Measurements from ENCODE around the gene LTN1.

LTN1 gene

DNA sequence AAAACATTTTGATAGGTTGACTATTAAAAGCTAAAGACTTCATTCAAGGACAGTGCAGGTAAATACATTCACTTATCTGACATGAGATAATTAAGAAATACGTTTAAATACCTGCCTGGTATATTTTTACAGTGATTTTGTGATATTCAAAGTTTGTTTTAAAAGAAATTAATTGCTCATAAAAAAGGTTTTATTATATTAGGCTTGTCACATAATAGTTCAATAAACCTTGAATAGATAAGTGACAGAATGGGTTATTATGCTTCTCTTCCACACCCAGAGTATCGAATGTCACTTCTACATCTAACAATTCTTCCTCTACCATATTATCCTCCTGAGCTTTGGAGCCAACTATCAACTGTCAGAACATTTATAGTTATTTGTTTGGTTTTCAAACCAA, 60.0 kb downstream of the LTN1 start:
- TF ChIP-seq EGR1 (IDR thresholded peaks at IDR 0.05) (no peak), NFIC (IDR thresholded peaks at IDR 0.05) (no peak), CEBPB (IDR thresholded peaks at IDR 0.05) (no peak), EP300 (IDR thresholded peaks at IDR 0.05; ENCODE audit: borderline replicate concordance) (no peak), RAD21 (IDR thresholded peaks at IDR 0.05; ENCODE audit: low read depth) (no peak), TAF1 (IDR thresholded peaks at IDR 0.05; ENCODE audit: low read depth) (no peak), CREB1 (IDR thresholded peaks at IDR 0.05; ENCODE audit: low read depth) (no peak), ZBTB7A (IDR thresholded peaks at IDR 0.05; ENCODE audit: low read depth) (no peak), YY1 (IDR thresholded peaks at IDR 0.05; ENCODE audit: low read depth) (no peak), FOXM1 (IDR thresholded peaks at IDR 0.05; ENCODE audit: borderline replicate concordance, low read depth) (no peak), TCF12 (IDR thresholded peaks at IDR 0.05; ENCODE audit: low read depth) (no peak), TEAD4 (IDR thresholded peaks at IDR 0.05) (no peak)
- TF ChIP-seq, protein P1, sequence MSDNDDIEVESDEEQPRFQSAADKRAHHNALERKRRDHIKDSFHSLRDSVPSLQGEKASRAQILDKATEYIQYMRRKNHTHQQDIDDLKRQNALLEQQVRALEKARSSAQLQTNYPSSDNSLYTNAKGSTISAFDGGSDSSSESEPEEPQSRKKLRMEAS (IDR thresholded peaks at IDR 0.05): no peak
- TF ChIP-seq, protein P2, sequence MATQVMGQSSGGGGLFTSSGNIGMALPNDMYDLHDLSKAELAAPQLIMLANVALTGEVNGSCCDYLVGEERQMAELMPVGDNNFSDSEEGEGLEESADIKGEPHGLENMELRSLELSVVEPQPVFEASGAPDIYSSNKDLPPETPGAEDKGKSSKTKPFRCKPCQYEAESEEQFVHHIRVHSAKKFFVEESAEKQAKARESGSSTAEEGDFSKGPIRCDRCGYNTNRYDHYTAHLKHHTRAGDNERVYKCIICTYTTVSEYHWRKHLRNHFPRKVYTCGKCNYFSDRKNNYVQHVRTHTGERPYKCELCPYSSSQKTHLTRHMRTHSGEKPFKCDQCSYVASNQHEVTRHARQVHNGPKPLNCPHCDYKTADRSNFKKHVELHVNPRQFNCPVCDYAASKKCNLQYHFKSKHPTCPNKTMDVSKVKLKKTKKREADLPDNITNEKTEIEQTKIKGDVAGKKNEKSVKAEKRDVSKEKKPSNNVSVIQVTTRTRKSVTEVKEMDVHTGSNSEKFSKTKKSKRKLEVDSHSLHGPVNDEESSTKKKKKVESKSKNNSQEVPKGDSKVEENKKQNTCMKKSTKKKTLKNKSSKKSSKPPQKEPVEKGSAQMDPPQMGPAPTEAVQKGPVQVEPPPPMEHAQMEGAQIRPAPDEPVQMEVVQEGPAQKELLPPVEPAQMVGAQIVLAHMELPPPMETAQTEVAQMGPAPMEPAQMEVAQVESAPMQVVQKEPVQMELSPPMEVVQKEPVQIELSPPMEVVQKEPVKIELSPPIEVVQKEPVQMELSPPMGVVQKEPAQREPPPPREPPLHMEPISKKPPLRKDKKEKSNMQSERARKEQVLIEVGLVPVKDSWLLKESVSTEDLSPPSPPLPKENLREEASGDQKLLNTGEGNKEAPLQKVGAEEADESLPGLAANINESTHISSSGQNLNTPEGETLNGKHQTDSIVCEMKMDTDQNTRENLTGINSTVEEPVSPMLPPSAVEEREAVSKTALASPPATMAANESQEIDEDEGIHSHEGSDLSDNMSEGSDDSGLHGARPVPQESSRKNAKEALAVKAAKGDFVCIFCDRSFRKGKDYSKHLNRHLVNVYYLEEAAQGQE (IDR thresholded peaks at IDR 0.05; ENCODE audit: low read depth): no peak
- TF ChIP-seq, protein P3, sequence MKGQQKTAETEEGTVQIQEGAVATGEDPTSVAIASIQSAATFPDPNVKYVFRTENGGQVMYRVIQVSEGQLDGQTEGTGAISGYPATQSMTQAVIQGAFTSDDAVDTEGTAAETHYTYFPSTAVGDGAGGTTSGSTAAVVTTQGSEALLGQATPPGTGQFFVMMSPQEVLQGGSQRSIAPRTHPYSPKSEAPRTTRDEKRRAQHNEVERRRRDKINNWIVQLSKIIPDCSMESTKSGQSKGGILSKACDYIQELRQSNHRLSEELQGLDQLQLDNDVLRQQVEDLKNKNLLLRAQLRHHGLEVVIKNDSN (IDR thresholded peaks at IDR 0.05): no peak

DNA sequence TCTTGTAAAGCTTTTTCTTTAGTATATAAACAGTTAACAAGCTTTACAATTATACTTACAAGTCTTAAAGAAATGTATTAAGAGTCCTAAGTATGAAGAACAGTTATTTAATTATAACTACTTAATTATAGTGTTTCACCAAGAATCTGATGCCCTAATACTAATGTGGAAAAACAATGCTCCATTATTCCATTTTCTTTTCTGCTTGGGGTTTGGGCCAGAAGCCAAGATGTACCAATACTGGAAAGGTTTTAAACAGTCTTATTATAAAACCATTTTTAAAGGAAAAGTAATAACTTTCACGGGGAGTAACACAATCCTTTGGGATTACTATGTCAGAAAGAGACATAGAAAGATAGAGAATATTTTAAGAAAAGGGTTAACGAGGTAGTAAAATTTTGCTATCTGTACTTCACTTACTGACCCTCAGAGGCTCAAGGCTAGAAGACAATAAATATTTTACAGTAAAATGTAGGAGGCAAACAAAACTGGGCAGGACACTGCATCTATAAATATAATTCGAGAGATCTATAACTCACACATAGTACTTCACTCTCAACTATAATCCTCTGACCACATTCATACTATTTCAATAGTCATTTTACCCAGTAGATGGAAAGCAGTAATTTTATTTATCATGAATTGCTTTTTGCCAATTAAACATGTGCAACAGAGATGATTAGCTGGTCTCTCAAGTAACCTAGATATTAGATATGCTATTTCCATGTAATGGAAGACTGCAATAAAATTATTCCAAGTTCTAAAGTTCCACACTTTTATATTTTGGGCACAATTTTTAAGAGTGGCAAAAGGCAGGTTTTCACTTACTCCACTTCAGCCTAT, 63.9 kb downstream of the LTN1 start:
- TF ChIP-seq CREB1 (IDR thresholded peaks at IDR 0.05; ENCODE audit: low read depth) (no peak), RAD21 (IDR thresholded peaks at IDR 0.05; ENCODE audit: low read depth) (no peak), TCF12 (IDR thresholded peaks at IDR 0.05; ENCODE audit: low read depth) (no peak), FOXM1 (IDR thresholded peaks at IDR 0.05; ENCODE audit: borderline replicate concordance, low read depth) (no peak), EP300 (IDR thresholded peaks at IDR 0.05; ENCODE audit: borderline replicate concordance) (no peak), NFIC (IDR thresholded peaks at IDR 0.05) (no peak), YY1 (IDR thresholded peaks at IDR 0.05; ENCODE audit: low read depth) (no peak), ZBTB7A (IDR thresholded peaks at IDR 0.05; ENCODE audit: low read depth) (no peak), CEBPB (IDR thresholded peaks at IDR 0.05) (no peak), TEAD4 (IDR thresholded peaks at IDR 0.05) (no peak), EGR1 (IDR thresholded peaks at IDR 0.05) (no peak), TAF1 (IDR thresholded peaks at IDR 0.05; ENCODE audit: low read depth) (no peak)
- TF ChIP-seq, protein P3 (IDR thresholded peaks at IDR 0.05): no peak
- TF ChIP-seq, protein P2 (IDR thresholded peaks at IDR 0.05; ENCODE audit: low read depth): no peak

DNA sequence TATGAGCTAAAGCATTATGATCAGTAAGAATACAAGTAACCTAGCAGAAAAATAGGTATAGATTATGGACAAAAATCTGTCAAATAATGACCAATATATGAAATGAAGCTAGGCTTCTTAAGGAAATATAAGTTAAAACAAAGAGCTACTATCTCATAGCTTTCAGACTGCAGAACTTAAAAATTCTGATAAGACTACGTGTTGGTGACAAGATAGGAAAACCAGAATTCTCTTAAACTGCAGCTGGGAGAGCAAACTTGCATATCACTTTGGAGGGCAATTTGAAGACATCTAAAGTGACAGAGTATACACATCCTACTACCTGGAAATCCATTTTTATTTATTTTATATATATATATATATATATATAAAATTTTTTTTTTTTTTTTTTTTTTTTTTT, 65.5 kb downstream of the LTN1 start:
- TF ChIP-seq YY1 (IDR thresholded peaks at IDR 0.05; ENCODE audit: low read depth) (no peak), EP300 (IDR thresholded peaks at IDR 0.05; ENCODE audit: borderline replicate concordance) (no peak), EGR1 (IDR thresholded peaks at IDR 0.05) (no peak), FOXM1 (IDR thresholded peaks at IDR 0.05; ENCODE audit: borderline replicate concordance, low read depth) (no peak), TEAD4 (IDR thresholded peaks at IDR 0.05) (no peak), CEBPB (IDR thresholded peaks at IDR 0.05) (no peak), CREB1 (IDR thresholded peaks at IDR 0.05; ENCODE audit: low read depth) (no peak)

DNA sequence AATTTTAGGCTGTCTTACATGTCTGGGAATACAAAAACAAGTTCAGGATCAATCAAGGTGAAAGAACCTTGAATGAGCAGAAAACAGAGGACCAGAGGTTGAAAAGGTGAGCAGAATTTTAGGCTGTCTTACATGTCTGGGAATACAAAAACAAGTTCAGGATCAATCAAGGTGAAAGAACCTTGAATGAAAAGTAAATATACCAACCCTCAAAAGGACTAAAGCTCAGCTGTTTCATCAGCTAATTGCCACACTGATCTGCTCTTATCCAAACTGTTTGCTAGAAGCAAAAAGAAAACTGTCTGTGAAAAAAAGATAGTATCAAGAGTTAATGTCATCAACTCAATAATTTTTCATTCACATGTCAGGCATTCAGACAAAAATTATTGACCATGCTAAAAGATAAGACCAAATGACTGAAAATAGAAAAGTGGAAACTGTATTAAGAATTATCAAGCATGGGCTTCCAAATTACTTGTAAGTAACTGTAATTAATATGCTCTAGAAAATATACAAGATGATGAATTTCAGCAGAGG, 69.2 kb downstream of the LTN1 start:
- TF ChIP-seq, protein P2 (IDR thresholded peaks at IDR 0.05; ENCODE audit: low read depth): no peak
- TF ChIP-seq TEAD4 (IDR thresholded peaks at IDR 0.05) (no peak), YY1 (IDR thresholded peaks at IDR 0.05; ENCODE audit: low read depth) (no peak), TCF12 (IDR thresholded peaks at IDR 0.05; ENCODE audit: low read depth) (no peak), ZBTB7A (IDR thresholded peaks at IDR 0.05; ENCODE audit: low read depth) (no peak), TAF1 (IDR thresholded peaks at IDR 0.05; ENCODE audit: low read depth) (no peak), EGR1 (IDR thresholded peaks at IDR 0.05) (no peak), NFIC (IDR thresholded peaks at IDR 0.05) (no peak)
- TF ChIP-seq, protein P1 (IDR thresholded peaks at IDR 0.05): no peak

Measured in Ishikawa (cell line).